ENCODE data around the gene GSN.

DNA sequence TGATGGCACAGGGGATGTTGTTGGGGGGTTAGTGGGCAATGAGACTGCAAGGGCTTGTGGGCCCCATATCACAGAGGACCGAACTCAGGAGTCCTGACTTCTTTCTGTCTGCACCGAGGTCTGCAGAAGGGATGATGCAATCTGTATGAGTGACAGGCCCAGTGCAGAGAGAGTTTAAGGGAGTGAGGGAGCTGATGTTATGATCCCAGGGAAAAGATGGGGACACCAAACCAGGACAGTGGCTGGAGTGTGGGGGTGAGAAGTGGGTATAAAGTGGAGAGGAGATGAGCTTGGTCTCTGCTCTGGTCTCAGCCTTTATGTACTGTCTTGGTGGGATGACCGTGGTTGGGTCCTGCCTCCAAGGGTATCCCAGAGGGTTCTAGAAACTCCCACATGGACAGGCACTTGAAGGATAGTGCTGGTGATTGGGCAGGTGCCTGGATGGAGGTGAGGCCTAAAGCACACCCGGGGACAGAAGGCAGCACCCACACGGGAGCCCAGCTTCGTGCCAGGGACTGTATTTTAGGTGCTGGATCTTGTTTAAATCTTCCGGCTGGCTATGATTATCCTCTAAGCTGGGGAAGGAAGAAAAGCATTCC lies 21.9 kb downstream of the GSN start:
- no peak for TF ChIP-seq POLR2AphosphoS5 (IDR thresholded peaks at IDR 0.05; ENCODE audit: borderline replicate concordance, low read depth, low read length)
- TF ChIP-seq EZH2 (IDR thresholded peaks at IDR 0.05): no peak
- TF ChIP-seq FOXP2 (optimal IDR thresholded peaks at IDR 0.05; ENCODE audit: control extremely low read depth, extremely low read length, insufficient read depth): no peak
